HG03469 (cell line): Measurements from ENCODE around the gene ARID1A.
"Not testable (repeated sequence)": the region's sequence is repeated elsewhere in the genome, so short reads cannot be mapped to it uniquely, and the experiment has no call there.

Experiments used
- ATAC-seq: cut with Tn5 transposase; IDR thresholded peaks from one replicate; pipeline ENCODE4 v1.9.1; 2021; ENCODE audit warnings: mild to moderate bottlenecking, moderate library complexity, moderate number of reproducible peaks; ENCODE audit not compliant: unreplicated experiment

The ARID1A gene

GRCh38 chr1:26786437-26787380, 90.9 kb downstream of the ARID1A start:
- ATAC-seq, result no peak

GRCh38 chr1:26787381-26787705, 91.5 kb downstream of the ARID1A start:
- no peak for ATAC-seq

GRCh38 chr1:26787706-26788514, 92.1 kb downstream of the ARID1A start, which contains the start of gene PIGV:
Gene PIGV (plus strand): TSS chr1:26787950. CDS start chr1:26790816, 2,866 bp downstream.
- ATAC-seq, result no peak

- ATAC-seq, result no peak
These were observed 92.6 kb downstream of the ARID1A start for GRCh38 chr1:26788515-26788785.

GRCh38 chr1:26788836-26789611, 93.2 kb downstream of the ARID1A start:
- ATAC-seq, result no peak

GRCh38 chr1:26789612-26789865, 93.7 kb downstream of the ARID1A start:
- ATAC-seq, result no peak

GRCh38 chr1:26789931-26790330, 94.1 kb downstream of the ARID1A start:
- ATAC-seq, result no peak

GRCh38 chr1:26790551-26790953, 94.7 kb downstream of the ARID1A start:
- no peak for ATAC-seq

GRCh38 chr1:26791148-26791547, 95.3 kb downstream of the ARID1A start:
- no peak for ATAC-seq

- no peak for ATAC-seq
These were observed 95.8 kb downstream of the ARID1A start for GRCh38 chr1:26791626-26792025.

- no peak for ATAC-seq
These were observed 97.1 kb downstream of the ARID1A start for GRCh38 chr1:26792924-26793323.

GRCh38 chr1:26794391-26794790, 98.6 kb downstream of the ARID1A start:
- ATAC-seq, result no peak

GRCh38 chr1:26797627-26798026, 101.8 kb downstream of the ARID1A start:
- no peak for ATAC-seq

- ATAC-seq, result no peak
These were observed 103.8 kb downstream of the ARID1A start for GRCh38 chr1:26799479-26800142.

- not testable (repeated sequence) for ATAC-seq
These were observed 108.1 kb downstream of the ARID1A start for GRCh38 chr1:26803932-26804331.

- ATAC-seq, result not testable (repeated sequence)
These were observed 114.3 kb downstream of the ARID1A start for GRCh38 chr1:26810105-26810504.

GRCh38 chr1:26811057-26811456, 115.2 kb downstream of the ARID1A start:
- ATAC-seq, result no peak

GRCh38 chr1:26811708-26812107, 115.9 kb downstream of the ARID1A start:
- ATAC-seq, result no peak

- no peak for ATAC-seq
These were observed 118.6 kb downstream of the ARID1A start for GRCh38 chr1:26814377-26814776.

- no peak for ATAC-seq
These were observed 119.1 kb downstream of the ARID1A start for GRCh38 chr1:26814893-26815292.

GRCh38 chr1:26820784-26821269, 125.0 kb downstream of the ARID1A start:
- peak; percentile 76 for ATAC-seq
